A549 (cell line): Measurements from ENCODE around the gene QRSL1.

ENCODE experiments used
- CBX8 ChIP-seq: fragments of 200-600 bp; sonication (generic); IDR thresholded peaks from 2 replicates; pipeline ENCODE4 v1.6.1; 2016
- CTCF ChIP-seq: fragments of >200 bp; sonication (Bioruptor Twin); formaldehyde crosslinking; IDR thresholded peaks from 3 replicates; pipeline ENCODE4 v1.5.1; 2016
- POLR2A ChIP-seq: IDR thresholded peaks from 2 replicates; pipeline ENCODE4 v1.6.1; 2012; ENCODE audit warnings: mild to moderate bottlenecking, low read length
- RFX5 ChIP-seq: fragments of 450-650 bp; IDR thresholded peaks from 2 replicates; pipeline ENCODE4 v1.7.1; 2014; ENCODE audit warnings: antibody characterized with exemption, mild to moderate bottlenecking, moderate library complexity
- ZFP36 ChIP-seq: fragments of 450-650 bp; IDR thresholded peaks from 2 replicates; pipeline ENCODE4 v1.6.1; 2014; ENCODE audit warnings: borderline replicate concordance; ENCODE audit not compliant: partially characterized antibody

- TF ChIP-seq POLR2A = no peak
- no peak for TF ChIP-seq RFX5
- no peak for TF ChIP-seq CBX8
- no peak for TF ChIP-seq CTCF
- no peak for TF ChIP-seq ZFP36
These were observed 75.8 kb downstream of the QRSL1 start for GRCh38 chr6:106705156-106705555.
